ENCODE data around the gene SRD5A2.

SRD5A2 gene, protein sequence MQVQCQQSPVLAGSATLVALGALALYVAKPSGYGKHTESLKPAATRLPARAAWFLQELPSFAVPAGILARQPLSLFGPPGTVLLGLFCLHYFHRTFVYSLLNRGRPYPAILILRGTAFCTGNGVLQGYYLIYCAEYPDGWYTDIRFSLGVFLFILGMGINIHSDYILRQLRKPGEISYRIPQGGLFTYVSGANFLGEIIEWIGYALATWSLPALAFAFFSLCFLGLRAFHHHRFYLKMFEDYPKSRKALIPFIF

DNA sequence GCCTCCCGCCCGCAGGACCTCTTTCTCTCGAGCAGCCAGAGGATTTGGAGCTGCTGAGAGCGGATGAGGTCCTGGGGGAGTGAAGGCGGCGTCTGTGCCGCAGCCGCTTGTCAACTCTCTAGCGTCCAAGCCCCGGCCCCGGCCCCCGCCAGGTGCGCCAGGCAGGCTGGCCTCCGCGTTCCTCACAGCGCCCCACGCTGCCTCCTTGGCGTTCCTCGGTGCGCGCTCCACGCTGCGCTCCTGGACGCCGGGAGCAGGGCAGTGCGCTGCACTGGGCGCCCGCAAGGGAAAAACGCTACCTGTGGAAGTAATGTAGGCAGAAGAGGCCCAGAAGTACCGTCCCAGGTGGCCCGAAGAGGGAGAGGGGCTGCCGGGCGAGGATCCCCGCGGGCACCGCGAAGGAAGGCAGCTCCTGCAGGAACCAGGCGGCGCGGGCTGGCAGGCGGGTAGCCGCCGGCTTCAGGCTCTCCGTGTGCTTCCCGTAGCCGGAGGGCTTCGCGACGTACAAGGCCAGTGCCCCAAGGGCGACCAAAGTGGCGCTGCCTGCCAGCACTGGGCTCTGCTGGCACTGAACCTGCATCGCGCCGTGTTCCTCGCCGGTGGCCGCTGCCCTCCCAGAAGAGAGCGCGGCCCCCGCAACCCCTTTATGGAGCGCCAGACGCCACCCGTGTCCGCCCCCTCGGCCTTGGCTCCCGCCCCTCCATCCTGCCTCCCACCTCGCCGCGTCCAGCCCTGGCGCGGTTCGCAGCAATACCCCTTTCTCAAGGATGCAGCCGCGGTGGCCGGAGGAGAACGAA lies at the start of gene SRD5A2:
Gene SRD5A2, minus strand, starts transcription at position 618 of the 797 bp plus-strand sequence. Its CDS starts 38 bp downstream, at position 580.
- DNase-seq: no peak

DNA sequence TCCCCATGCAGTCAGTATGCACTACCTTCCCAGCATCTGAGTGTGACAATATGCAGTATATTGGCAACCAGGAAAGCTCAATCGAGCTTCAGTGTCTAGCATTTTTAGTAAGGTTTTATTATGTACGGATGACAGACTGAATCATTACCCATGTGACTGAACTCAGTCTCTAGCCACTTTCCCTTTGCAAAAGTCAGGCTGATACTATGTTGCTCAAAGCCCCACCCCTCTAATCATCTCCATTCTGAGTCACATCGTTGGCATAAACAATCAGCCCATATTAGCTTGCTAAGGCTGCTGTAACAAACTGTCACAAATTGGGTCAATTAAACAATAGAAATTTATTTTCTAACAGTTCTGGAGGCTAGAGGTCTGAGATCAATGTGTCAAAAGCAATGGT lies 25.8 kb upstream of the SRD5A2 start:
- no peak for DNase-seq

DNA sequence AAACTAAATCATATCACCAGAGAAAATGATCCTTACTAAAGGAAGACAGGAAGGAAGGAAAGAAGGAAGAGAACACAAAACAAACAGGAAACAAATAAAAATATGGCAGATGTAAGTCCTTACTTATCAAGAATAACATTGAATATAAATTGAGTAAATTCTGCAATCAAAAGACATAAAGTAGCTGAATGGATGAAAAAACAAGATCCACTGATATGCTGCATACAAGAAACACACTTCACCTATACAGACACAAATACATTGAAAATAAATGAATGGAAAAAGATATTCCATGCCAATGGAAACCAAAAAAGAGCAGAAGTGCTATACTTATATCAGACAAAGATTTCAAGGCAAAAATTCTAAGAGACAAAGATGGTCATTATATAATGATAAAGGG lies 18.0 kb upstream of the SRD5A2 start:
- DNase-seq: no peak

DNA sequence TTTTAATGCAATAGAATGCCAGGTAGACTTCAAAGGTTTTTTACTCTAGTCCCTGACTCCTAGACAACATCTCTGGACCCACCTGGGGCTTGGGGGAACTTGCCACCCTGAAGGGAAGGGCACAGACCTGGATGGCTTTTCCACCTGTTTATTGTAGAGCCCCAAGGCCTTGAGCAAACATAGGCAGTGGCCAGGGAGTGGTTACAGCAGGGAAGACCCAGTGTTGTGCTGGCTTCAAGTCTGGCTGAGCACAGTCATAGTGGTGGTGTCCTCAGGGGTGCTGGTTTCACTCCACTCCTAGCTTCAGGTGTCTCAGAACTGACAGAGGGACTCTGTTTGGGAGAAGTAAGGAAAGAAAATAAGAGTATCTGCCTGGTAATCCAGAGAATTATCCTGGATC lies 5.5 kb upstream of the SRD5A2 start:
- no peak for DNase-seq

DNA sequence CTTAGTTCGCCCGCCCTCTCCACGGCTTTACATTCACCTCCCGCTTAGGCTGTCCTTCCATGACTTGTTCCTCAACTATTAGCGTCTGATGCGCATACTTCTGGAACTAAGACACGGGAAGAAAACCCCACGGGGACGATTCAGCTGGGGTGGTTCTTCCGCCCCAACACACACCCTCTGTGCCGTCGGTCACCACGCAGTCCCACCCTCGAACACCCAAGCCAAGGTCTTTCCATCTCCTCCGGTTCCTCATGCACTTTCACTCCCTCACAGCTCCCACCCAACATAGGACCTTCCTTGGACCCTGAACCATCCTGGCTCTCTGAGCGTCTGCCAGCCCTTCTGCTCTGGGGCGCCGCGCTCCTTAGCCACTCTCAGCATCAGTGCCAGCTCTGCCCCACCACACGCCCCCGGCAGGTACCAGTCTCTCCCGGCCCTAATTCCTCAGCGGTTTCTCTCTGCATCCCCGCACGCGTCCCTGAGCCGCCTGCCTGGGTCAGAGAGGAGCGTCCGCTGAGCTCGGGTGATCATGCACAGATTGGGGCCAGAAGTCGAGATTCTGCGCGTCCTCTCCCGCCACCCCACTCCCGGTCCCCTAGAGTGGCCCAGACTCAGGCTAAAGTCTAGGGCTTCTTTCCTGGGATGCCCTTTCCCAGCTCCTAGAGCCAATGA lies 522 bp upstream of the SRD5A2 start:
- no peak for DNase-seq

DNA sequence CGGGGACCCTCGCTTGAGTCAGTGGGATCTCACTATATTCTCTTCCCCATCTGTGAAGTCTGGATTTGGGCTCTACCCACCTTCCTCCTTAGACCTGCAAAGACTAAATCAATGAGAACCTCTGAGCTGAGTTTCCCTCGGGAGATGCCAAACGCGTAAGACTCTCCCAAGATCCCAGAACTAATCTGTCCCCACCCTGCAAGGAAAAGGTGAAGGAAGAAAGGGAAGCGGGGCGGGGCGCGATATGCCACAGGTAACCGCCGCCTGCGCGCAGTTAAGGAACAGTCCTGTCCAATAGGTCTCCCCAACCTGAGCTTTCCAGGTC lies 780 bp downstream of the SRD5A2 start:
- DNase-seq: no peak

DNA sequence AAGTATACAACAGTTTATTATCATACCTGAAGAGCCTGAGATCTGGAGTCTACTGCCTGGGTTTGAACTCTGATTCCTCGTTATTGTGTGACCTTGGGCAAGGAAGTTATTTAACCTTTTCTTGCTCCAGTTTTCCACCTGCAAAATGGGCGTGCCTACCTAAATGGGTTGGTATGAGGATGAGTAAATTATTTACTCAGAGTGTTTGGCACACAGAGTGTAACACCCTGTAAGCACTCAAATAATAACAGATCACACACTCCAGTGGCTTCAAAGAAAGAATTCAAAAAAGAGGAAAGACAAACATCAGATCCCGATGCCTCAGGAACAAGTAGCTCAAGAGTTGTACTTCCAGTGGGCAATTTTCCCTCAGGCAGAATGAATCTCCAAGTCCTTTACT lies 2.4 kb downstream of the SRD5A2 start:
- no peak for DNase-seq

DNA sequence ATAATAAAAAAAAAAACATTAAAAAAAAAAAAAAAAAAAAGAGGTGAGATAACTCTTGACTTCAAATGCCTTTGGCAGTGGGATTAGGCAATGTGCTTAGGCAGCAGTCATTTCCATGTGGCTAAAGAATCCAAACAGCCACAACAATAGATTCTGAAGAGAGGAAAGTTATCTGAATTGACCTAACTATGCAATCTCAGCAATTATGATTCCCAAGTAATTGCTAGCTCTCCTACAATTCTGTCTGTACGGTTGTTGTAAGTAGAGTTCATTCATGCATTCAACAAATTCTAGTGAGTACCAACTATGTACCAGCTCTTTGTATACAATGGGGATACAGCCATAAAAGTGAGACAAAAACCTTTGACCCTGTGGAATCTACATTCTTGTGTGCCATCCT lies 3.6 kb downstream of the SRD5A2 start:
- DNase-seq: no peak

DNA sequence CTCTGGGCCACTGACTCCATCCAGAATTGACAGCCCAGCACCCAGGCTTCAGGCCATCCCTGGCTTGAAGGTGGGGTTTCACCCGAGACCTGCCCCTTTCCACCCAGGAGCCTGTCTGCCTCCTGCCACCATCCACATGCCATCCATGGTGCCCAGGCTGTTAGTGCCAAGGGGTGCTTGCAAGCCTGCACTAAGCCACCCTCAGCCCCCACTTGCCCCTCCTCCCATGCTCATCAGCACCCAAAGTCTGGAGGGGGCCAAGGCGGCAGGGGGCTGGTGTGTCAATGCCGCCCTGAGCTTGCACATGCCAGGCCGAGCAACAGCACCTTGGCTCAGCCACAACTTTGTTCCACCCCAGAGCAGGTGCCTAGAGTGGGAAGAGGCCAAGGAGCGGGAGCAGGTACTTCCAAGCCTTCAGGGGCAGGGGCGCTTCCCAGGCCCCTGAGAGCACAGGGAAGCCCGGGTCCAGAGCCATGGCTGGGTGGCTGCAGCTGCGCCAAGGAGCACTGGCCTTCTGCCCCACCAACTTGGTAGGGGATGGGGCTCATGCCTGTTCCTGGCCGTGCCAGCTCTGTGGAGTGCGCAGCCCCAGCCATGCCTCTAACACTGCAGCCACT lies 12.0 kb downstream of the SRD5A2 start:
- DNase-seq: no peak

DNA sequence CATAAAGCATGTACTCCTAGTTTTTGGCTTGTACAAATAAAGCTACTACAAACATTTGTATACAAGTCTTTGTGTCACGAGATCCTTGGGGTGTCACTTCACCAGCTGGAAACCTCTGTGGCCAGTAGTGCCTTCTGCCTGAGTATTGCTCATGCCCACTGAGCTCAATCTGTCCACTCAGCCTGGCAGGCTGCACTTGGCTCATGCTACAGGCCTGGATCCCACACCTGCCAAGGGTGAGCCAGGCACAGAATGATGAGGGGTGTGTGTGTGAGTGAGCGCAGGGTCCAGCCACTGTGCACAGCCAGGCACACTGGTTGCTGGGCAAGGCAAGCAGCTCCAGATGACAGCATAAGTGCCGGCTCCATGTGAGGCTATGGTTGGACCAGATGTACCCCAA lies 13.1 kb downstream of the SRD5A2 start:
- DNase-seq: no peak

DNA sequence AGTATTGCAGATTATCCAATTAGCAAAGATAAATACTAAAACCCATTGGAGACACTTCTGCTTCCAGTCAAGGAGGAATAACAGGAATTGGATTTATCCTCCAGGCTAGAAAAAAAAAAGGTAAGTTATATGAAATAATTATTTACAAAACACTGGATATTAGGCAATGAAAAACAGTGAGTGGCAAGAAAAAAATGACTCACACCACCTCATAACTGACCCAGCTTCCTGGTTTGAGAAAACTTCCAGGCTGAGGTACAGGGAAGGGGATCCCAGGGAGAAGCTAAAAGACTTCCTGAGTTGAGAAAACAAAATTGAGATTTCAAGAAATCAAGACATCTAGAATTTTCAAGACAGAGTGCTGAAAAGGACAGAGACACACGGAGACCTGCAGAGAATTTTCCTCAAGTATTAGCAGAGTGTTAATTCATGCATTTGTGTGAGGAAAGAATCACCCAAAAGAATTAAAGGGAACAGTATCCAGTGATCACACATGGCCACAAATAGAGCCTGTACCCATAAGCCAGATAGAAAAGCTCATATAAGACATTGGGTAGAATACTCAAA lies 17.4 kb downstream of the SRD5A2 start:
- DNase-seq: no peak

DNA sequence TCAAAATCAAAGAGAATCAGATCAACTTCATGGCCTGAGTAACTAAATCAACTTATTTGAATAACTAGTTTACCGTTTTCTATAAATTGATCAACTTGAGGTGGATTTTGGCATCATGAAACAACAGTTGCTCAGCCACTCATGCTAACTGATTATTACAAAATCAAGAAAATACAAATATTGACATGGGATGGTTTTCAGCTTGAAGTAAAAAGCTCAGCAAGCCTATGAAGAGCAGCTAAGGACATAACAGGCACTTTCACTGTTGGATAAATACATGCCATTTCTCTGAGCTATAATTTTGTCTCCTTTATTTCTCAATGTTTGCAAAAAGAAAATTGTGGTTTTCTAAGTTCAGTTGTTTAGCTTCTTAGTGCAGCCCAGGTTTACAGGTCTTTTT lies 18.9 kb downstream of the SRD5A2 start:
- no peak for DNase-seq

DNA sequence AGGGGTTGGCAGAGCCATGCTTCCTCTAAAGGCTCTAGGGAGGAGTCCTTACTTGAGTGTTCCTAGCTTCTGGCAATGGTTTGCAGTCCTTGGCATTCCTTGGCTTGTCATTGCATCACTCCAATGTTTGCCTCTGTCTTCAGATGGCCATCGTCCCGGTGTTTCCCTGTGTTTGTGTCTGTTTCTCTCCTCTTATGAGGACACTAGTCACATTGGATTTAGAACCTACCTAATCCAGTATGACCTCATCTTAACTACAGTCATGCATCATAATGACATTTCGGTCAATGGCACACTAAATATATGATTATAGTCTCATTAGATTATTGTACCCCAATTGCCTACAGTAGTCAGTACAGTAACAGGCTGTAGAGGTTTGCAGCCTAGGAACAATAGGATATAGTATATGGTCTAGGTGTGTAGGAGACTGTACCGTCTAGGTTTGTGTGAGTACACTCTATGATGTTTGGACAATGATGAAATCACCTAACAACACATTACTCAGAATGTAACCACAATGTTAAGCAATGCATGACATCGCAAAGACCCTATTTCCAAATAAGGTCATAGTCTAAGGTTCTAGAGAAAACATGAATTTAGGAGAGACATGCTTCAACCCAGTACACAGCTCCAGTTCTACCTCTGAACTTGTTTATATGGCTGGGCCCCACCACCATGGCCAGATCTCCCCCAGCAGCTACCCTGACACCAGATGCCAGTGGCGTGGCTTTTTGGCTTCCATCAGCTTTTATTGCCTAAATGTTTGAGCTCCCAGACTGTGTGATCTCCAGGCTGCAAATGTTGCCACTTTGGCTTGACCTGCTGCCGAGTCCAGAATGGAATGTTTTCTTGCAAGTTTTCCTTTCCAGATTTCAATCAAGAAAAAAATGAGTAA lies 22.1 kb downstream of the SRD5A2 start:
- no peak for DNase-seq

DNA sequence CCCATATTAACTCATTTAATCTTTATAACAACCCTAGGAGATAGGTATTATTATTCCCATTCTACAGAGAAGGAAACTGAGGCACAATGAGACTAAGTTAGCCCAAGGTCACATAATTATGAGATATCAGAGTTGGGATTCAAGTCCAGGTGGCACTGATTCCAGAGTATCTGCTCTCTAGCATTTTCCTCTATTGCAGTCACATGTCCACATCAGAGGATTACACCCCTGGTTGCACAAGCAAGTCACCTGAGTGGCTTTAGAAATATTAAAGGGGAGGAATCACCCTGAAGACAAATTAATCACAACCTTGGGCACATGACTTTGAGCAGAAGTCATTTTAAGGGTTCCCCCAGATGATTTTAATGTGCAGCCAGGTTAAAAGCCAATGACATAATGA lies 23.8 kb downstream of the SRD5A2 start:
- DNase-seq: no peak

DNA sequence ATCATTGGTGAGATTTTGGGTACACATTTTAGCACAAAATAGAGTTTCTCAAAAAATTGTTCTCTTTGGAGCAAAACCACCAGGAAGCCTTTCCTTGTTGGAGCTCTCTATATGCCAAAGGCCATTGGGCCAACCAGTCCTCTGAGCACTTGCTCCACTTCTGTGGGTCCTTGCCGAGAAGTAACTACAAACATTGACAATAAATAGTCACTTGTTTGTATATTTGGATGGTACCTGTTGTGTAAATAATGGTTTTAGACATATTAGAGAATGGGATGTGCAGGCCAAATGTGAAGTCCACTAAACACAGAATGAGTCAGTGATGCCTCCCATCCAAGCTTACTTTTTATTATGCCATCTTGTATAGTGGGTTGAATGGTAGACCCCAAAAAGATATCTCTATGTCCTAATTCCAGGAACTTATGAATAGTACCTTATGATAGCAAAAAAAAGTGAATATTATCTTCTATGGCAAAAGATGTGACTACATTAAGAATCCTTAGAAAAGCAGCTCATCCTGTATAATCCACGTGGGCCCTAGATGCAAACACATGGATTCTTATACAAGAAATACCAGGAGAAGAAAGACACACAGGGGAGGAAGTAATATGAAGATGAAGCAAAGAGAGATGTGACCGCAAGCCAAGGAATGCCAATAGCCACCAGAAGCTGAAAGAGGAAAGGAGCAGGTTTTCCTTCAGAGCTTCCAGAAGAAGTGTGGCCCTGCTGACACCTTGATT lies 24.6 kb downstream of the SRD5A2 start:
- DNase-seq: no peak

DNA sequence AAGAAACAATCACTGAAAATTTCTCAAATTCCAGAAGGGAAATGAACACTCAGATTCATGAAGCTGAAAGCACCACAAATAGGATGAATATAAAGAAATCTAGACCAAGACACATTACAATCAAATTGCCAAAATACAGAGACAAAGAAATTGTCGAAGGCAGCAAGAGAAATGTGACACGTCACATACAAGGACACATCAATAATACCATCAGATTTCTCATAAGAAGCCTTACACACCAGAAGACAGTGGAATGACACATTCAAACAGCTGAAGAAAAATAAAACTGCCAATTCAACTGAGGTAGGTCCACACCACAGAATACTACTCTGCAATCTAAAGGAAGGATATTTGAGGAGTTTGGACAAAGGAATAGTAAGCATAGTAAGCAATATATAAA lies 27.4 kb downstream of the SRD5A2 start:
- no peak for DNase-seq

DNA sequence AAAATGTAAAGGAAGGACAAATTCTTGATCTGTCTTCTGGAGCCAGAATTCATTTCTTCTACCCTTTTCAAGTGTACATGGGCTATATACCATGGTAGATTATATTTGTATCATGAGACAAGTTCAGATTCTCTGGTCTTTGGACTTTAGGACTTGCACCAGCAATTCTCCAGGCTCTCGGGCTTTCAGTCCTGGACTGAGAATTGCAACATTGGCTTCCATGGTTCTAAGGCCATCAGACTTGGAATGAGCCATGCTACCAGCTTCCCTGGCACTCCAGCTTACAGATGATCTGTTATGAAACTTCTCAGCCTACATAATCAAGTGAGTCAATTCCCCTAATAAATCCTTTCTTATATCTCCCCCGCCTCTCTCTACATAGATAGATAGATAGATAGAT lies 33.3 kb downstream of the SRD5A2 start:
- DNase-seq: no peak

DNA sequence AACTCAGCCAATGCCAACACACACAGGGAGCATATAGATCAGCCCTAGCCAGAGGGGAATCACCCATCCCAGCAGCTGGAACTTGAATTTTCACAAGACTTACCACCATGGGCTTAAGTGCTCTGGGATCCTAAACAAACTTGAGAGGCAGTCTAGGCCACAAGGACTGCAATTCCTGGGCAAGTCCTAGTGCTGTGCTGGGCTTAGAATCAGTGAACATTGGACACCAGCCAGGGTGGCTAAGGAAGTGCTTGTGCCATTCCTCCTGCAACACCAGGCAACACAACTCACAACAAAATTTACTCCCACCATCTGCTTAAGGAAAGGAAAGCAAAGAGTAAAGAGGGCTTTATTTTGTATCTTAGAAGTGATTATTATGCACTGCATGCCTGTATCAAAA lies 38.9 kb downstream of the SRD5A2 start:
- DNase-seq: no peak

DNA sequence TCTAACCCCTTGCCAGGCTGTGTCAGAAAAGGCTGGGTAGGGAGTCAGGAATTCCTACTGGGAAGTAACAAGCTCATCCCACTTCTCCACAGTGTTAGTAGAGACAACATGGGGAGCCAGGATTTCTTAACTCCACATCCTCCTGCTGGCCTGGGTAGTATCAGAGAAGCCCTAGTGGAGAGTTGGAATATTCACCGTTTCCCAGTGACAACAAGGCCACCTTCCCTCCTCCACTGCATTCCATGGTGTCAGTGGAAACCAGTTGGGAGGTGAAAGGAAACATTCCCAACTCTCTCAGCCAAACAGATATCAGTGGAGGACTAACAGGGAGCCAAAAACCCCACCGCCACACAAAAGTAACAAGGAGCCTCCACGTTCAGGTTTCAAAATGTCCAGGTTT lies 41.2 kb downstream of the SRD5A2 start:
- no peak for DNase-seq

DNA sequence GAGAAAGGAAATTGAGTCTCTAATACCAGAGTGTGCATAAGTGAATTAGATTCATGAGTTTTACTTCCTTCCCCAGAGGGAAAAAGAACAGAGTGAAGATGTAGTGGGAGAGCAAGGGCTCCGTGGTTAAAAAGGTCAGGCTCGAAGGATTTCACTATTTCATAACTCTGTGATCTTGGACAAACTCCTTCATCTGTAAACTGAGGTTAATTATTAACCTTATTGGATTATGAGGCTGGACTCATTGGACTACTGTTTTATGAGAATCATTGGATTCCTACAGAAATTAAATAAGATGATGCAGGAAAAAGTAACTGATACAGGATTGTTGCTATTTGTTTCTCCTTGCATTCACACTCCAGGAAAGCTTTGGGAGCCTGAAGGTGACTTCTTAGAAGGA lies 45.0 kb downstream of the SRD5A2 start:
- DNase-seq: no peak

DNA sequence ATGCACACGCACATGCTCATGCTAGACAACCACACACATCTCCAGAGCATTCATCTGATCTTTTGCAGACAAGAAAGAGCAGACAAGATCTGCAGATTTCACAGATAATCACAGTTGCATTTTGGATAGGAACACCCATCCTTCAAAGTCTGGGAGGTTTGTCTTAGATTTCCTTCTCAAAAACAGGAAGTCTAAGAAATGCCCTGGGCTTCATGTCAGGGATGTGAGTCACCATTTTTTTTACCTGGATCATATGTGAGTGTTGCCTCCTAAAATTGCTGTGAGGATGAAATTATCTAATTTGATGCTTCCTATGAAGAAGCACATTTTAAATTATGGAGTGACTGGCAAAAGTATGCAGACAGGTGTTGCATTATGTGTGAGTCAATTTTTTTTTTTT lies 46.1 kb downstream of the SRD5A2 start:
- DNase-seq: no peak

DNA sequence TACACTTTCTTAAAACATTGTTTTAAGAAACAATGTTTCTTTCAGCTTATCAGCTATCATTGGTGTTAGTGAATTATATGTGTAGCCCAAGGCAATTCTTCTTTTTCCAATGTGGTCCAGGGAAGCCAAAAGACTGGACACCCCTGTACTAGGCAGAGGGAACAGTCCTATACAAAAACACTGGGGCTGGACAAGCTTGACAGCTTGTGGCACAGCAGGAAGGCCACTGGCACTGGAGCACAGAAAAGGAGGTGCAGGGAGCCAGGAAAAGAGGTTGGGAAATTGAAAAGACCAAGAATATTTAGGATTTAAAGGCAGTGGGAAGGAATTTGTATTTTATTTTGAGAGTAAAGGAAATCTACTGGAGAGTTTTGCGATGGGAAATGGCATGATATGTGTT lies 47.7 kb downstream of the SRD5A2 start:
- DNase-seq: no peak
